Activated CD8-positive, alpha-beta memory T cell treated with anti-CD3 and anti-CD28 coated beads for 1 hour (primary cell): ENCODE measurements around the gene CNIH3.
"Not testable (repeated sequence)": the region's sequence is repeated elsewhere in the genome, so short reads cannot be mapped to it uniquely, and the experiment has no call there.

Experiments
- DNase-seq, 2 donors: peaks; one replicate each; pipeline ENCODE4 v3.0.0-alpha.2; 2020; ENCODE audit warnings: low read depth in 1 of 2; ENCODE audit errors: extremely low read depth in 1 of 2

Gene CNIH3

DNA sequence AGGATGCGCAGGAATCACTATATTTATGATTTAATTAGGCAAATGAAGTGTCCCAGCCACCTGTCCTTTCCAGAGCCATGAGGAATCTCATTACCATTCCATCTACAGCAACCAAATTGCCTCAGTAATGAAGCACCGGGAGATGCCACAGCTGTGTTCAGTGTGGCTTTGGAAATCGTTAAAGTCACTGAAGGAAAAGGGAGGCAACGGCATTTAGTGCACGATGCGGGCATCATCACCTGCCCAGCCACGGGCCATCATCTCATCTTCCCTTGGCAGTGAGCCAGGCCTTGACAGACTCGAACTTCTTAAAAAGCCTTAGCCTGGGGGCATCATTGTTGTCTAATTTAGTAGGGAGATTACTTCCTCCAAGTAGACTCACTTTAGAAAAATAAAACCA, 67.8 kb downstream of the CNIH3 start:
- DNase-seq, result no peak

DNA sequence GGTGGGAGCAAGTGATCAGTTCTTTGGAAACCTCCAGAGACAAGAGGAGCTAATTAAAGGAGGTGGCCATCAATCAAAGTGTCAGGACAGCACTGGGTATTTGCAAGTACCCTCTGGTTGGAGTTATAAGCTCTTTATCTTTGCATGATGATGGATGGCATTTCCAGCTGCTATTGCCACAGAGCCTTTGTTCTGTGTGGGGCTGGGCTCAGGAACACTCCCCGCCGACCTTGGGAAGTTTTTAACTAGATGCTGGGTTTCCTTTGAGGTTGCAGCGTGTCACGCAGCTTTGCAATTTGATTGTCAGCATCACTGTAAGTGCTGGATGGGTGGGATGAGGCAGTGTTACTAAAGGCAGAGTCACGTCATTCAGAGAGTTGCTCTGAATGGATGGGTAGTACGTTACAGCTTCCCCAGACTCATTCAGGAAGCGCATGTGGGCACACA, 68.9 kb downstream of the CNIH3 start:
- DNase-seq, result no peak

DNA sequence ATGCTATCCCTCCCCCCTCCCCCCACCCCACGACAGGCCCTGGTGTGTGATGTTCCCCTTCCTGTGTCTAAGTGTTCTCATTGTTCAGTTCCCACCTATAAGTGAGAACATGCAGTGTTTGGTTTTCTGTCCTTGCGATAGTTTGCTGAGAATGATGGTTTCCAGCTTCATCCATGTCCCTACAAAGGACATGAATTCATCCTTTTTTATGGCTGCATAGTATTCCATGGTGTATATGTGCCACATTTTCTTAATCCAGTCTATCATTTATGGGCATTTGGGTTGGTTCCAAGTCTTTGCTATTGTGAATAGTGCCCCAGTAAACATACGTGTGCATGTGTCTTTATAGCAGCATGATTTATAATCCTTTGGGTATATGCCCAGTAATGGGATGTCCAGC, 70.0 kb downstream of the CNIH3 start:
- DNase-seq, result not testable (repeated sequence)

DNA sequence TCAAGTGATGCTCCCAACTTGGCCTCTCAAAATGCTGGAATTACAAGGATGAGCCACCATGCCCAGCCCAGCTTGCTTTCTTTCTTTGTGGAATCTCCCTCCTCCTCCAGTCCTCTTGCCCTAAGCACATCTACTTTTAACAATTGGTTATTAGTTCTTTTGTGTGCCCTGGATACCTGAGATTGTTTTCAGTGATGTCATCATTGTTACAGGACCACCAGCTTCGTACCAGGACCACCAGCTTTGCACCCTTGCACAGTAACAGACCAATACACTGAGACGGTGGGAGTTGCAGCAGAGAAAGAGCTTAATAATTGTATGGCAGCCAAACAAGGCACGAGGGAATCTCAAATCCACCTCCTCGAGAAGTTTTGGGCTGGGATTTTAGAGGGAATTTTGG, 71.3 kb downstream of the CNIH3 start:
- no peak for DNase-seq

DNA sequence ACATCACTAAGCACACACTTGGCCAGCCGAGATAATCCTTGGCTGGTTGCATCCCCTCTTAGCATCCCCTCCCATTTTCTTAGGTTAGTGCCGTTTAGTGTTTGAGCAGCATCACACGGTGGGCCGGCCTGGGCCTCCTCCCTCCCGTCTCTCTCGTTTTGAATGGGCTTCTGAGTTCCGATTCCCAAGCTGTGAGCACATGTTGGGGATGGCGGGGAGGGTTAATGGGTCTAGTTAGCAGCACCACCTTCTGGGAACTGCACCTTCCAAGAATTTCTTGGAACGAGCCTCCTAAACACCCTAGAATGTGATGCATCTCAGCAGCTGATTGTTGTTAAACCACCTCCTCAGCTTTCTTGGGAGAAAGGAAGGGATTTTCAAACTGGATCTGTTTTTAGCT, 73.3 kb downstream of the CNIH3 start:
- DNase-seq, result no peak

DNA sequence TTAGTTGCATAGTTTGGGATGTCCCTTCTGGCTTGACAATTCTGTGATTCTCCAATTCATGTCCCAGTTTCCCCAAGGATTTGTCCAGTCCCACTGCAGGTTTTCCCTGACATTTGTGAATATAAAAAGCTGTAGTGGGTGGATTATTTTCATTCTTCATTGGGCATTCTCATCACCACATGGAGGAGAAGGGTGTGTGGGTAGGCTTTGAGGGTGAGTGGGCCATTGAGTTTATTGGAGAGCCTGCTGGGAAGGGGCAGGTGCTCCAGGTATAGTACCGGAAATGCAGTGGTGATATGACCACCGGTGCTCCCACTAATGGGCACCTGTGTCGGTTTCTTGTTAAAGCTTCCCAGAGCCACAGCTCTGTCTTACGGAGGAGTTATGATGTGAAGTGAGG, 74.5 kb downstream of the CNIH3 start:
- DNase-seq, result no peak

DNA sequence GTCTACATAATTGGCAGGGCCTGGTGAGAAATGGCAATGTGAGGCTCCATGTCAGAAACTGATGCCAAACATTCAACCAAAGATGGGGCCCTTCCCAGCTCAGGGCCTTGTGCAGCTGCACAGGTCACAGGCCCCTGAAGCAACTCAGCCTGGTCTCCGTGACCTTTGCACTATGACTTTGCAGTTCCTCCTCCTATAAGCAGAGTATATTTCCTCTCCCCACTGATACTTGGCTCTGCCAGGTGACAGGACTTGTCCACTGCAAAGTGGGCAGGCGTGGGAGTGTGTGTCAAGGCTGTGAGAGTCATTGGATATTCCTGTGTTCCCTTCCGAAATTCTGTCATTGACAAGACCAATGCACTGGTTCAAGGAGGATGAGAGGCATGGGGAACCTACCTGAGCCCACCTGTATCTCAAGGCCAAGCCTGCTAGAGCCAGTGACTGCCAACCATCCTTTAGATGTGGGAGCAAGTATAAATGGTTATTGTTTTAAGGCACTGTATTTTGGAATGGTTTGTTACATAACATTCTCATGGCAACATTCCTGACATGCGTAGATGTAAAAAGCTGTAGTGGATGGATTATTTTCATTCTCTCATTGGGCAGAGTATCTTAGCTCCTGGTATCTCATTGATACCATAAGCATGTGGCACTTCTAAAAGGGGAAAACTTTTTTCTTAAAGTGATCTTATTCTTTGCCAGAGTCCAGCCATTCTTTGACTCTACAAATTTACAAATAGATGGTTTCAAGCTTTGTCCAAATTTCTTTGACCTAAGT, 75.2 kb downstream of the CNIH3 start:
- DNase-seq, result no peak

DNA sequence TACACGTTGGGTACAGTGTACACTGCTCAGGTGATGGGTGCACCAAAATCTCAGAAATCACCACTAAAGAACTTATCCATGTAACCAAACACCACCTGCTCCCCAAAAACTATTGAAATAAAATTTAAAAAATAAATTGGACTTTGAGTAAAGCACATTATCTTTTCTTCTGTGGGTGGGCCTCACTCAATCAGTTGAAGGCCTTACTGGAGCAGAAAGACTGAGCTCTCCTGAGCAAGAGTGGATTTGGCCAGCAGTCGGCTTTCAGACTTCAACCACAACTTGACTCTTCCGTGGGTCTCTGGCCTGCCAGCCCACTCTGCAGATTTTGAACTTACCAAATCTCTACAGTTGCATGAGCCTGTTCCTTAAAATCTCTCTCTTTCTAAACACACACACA, 78.9 kb downstream of the CNIH3 start:
- DNase-seq, result no peak

DNA sequence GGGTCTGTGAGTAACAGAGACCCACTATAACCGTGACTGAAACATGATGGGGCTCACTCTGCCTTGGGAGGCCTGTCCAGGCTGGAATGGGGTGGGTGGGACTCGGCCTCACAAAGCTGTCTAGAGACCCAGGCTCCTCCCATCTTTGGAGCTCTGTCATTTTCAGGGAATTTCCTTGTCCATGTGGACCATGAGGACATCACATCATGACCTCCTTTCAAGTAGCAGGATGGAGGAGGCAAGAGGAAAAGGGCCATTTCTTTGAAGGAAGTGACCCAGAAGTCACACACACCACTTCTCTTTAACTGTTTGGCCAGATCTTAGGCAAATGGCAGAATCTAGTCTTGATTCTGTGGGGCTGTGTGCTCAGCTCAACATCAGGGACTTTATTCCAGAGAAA, 79.9 kb downstream of the CNIH3 start:
- no peak for DNase-seq

DNA sequence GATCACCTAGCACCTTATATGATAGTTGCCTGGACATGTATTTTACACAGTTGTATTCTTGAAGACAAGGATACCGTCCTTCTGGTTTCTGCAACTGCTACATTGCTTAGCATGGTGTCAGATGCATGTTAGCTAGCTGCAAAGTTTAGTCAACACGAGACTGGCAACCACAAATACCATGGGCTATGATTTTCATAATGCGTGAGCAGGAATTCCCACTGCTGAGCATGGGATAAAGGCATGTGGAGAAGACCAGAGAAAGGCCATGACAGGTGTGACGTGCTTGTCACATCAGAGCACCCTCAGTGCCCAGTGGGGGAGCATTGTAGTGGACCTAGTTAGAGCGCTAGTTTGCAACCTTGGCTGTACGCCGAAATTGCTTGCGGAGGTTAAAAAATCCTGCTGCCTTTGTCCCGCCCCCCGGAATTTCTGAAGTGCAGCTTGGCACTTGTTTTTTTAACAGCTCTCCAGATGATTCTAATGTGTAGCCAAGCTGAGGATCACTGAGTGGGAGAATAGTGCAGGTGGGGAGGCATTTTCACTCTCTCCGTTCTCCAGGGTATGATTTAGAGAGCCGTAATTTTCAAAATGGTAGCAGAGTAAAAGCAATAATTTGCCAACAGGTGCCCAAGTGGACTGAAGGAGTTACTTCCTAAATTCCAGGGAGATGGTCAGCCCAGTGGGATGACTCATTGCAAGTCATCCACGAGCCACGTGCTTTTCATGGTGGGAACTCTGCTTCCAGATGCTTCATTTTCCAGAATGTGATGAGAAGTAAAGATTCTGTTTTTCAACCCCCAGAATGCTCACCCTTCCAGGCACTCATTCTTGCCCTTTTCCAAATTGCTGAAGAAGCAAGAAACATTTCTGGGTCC, 81.0 kb downstream of the CNIH3 start:
- no peak for DNase-seq

DNA sequence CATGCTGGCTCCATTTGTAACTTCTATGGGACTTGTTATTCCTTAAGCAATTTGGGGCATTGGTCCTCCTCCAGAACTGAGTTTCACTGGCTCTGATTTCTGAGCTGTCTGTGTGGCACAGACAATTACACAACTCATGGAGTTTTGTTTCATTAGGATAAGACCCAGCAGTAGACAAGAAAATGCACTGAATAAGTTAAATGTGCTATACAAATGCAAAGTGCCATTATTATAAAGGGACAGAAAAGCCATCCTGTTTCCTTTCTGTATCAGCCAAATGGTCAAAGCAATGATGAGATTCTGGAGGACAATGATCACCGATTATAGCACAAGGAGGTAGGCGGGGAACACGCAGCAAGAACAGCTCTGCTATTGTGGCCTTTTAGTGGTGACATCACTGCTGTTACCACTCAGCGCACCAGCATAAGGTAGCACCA, 81.9 kb downstream of the CNIH3 start:
- DNase-seq, result no peak

DNA sequence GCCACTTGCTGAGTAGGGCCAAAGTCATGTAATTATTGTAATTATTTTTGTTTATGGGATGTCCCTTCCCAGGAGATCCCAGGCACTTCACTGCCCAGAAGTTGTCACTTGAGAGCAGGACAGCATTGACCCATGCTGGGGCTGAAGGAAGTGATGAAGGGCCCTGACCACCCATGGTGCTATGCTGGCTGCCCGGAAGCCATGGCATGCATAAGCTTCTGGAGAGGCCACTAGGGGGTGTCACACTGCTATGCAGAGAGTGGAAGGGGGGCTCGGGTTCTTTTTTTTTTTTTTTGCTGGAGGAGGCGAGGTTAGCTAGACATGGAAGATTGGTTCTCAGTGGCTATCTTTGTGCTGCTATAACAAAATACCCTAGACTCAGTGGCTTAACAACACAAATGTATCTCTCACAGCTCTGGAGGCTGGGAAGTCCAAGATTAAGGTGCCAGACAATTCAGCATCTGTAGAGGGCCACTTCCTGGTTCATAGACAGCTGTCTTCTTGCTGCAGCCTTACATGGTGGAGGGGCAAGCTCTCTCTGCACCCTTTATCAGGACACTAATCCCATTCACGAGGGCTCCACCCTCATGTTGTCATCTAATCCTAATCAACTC, 84.9 kb downstream of the CNIH3 start:
- no peak for DNase-seq

DNA sequence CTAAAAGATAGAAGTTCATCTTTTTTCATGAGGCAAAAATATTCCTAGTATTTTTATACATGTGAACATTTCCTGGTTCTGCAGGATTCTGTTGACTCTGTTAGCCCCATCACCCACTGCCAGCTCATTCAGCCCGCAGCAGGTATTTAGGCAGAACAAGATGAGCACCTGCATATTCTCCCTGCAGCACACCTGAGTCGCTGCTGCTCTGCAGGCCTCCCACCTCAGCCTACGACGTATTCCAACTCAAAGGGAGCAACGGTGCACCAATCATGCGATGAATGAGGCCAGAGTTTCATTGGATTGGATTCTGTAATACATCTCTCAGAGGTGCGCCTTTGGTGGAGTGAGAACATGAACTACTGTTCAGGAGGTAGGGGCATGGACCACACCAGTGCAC, 87.6 kb downstream of the CNIH3 start:
- DNase-seq, result no peak

DNA sequence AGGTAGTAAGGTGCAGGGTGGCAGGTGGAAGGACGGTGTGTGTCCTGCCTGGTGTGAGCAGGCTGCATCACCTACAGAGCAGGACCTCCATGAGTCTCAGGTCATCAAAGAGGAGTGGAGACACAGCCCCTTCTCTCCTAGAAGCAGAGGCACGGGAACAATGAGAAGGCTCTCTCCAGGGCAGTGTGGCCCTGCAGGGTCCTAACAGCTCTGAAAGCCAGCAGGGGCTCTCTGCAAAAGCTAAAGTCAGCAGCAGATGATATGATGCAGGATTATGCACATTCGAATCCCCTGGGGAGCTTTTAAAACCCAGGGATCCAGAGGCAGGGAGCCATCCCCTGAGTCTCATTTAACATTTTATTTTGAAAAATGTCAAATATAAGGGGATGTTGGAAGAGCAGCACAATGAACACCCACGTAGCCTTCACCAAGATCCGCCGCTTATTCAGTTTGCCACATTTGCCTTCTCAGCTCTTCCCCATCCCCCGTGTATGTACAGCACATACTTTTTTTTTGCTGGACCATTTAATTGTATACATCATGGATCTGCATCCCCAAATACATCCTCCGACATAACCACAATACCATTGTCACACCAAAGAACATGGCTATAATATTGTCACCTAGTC, 88.1 kb downstream of the CNIH3 start:
- no peak for DNase-seq

DNA sequence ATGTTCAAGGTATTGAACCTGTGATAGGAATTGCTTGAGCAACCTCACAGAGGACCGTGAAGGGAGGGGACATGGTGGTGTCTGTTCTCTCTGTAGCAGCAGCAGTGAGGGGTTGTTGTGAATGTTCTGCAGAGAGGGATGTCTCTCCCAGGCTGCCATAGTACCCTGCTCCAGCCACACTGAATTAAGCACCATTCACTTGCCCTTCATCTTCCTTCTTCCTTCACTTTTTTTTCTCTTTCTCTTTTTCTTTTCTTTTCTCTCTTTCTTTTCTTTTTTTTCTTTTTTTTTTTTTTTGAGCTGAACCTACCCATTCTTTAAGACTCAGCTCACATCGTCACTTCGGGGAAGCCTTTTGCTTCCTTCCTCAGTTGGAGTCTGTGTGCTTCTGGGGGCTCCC, 89.5 kb downstream of the CNIH3 start:
- DNase-seq, result no peak

DNA sequence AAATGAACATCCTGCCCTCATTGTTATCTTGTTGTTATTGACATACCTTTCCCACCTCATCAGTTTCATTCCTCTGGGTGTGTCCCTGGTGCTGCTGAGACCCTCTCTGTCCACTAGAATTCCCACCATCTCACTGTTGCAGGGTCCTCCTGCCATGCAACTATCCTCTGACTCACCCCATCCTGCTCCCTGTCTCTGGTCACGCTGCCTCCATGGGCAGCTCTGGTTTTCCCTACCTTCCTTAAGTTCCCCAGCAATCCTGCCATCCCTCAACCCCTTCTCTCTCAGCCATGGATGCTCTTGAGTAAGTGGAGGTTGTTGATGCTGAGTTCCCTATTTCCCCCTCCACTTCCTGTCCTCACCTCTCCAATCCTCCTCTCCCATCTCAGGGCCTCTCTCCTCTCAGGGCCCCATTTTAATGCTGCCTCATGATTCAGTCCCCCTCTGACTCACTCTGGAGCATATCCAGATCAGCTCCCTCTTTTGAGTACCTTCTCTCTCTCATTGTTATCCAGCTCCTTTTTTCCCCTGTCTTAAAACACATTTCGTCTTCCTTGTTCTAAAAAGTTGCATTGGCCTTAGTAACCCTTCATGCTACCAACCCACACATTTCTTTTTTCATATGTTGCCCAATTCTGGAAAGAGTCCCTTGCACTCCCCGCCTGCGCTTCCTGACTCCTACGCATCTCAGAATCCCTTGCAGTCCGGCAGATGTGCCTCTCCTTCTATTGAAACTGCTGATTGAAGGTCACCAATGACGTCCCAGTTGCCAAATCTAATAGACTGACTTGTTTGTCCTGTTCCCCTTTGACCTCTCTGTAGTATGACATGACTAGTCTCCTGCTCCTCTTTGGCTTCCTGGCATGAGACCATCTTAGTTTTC, 92.0 kb downstream of the CNIH3 start:
- no peak for DNase-seq

DNA sequence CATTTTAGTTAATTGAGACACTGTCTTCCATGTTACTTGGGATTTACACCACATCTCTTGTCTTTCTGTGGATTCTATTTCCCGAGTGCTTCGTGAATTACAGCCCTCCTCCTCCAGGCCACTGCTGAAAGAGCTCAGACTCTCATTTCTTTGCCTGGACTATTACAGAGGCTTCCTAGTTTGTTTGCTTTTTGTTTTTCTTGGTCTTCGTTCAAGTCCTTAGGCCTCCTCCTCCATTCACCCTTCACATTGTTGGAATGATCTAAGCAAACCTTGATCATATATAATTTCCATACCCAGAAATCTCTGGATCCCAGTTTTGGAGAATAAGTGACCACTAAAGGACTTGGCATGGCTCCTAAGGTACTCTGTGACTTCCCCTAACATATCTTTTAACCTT, 94.1 kb downstream of the CNIH3 start:
- no peak for DNase-seq

DNA sequence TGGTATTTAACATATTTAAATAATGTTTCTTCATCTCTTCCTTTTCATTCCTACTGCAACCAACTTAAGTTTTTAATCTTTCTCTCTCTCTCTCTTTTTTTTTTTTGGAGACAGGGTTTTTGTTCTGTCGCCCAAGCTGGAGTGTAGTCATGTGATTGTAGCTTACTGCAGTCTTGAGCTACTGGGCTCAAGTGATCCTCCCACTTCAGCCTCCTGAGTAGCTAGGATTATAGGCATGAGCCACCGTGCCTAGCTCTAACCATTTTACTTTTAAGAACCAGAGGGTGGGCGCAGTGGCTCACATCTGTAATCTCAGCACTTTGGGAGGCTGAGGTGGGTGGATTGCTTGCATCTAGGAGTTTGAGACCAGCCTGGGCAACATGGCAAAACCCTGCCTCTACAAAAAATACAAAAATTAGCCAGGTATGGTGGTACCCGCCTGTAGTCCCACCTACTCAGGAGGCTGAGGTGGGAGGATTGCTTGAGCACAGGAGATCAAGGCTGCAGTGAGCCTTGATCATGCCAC, 95.2 kb downstream of the CNIH3 start:
- DNase-seq, result not testable (repeated sequence)

DNA sequence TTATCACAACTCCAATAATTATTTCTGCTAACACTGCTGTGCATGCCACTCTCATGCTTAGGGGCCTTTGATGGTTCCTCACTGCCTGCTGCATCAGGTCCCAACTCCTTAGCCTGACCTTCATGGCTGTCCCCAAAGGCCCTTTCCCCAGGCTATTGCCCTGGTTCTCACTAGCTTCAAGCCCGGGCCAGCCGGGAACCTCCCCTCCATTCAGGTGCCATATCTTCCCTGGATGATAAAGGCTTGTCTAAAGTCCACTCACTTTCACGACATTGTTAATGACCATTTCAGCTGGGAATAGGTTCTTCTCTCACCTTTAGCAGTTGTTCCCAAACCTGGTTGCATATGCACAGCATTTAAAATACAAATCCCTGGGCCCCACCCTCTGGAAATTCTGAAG, 95.8 kb downstream of the CNIH3 start:
- no peak for DNase-seq

DNA sequence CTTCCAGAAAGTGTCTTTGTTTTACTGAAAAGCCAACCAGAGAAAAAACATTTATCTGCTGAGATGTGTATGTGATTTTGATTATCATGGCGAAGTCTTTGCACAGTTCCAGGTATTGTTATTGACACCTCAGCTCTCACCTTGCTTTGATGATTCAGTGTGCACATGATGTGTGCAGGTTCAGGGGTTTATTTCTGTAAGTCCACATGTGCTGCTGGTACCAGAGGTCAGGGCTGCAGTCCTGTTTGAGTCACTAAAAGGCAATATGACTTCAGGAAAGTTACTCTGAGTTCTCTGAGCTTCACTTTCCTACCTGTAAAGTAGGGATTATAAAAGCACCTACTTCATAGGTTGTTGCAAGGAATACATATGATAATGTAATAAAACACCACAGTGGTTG, 97.1 kb downstream of the CNIH3 start:
- no peak for DNase-seq
